ENCODE data around the gene QRICH2. TPM values are rescaled to one million over a fixed set of nuclear protein-coding genes. Genes with fewer than 3 reads are reported as not detected.
"Not testable (repeated sequence)": the region's sequence is repeated elsewhere in the genome, so short reads cannot be mapped to it uniquely, and the experiment has no call there.

The QRICH2 gene
- total RNA-seq, 1 donor from 2014 or later = 2.6 TPM

GRCh38 chr17:76271669-76272540 is 36.2 kb downstream of the QRICH2 start:
- intact Hi-C loops (cut with DNase I) = no loop called here
- DNase-seq (no peak), ATAC-seq (ENCODE audit: poor library complexity) (no peak)

DNA sequence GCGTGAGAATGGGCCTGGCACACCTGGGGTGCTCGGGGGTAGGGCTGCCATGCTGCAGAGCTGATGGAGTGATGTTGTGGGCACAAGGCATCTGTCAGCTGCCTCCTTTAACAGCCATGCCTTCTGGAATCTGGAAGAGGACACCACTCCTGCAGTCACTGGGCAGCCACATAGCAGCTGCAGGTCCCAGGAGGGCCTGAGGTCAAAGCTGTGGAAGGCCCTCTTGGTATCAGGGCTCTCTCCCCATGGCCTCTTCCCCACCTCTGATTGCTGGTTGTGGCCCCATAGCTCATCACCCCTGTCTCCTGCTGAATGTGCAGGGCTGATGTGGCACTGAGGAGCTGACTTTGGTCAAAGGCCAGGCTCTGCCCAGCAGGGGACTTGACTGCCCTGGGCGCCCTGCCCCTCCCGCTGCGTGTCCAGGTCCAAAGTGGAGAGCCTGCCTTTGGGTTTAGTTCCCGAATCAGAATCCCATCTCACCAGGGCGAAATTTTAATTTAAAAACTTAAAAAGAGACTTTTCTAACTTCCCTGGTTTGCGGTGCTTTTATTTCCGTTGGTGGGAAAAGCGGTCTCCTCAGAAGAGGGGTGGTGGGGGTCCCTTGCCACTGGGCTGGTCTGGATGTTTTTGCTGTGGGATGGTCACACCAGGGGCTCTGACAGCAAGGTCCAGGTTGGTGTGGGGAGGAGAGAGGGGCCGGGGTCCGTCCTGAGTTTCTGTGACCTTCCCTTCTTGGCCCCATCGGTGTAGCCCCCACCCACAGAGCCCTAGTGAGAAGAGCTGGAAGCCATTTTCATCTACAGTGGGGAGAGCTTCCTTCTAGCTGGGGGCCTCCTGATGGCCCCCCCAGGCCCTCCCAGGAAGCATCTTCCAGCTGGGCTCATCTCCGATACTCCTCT is 37.1 kb downstream of the QRICH2 start:
- DNase-seq (no peak), ATAC-seq (ENCODE audit: poor library complexity) (no peak)
- intact Hi-C loops (cut with DNase I) = no loop called here

- intact Hi-C loops (cut with DNase I) = no loop called here
- DNase-seq = no peak
Measured at GRCh38 chr17:76270127-76270592, 37.9 kb downstream of the QRICH2 start.

DNA sequence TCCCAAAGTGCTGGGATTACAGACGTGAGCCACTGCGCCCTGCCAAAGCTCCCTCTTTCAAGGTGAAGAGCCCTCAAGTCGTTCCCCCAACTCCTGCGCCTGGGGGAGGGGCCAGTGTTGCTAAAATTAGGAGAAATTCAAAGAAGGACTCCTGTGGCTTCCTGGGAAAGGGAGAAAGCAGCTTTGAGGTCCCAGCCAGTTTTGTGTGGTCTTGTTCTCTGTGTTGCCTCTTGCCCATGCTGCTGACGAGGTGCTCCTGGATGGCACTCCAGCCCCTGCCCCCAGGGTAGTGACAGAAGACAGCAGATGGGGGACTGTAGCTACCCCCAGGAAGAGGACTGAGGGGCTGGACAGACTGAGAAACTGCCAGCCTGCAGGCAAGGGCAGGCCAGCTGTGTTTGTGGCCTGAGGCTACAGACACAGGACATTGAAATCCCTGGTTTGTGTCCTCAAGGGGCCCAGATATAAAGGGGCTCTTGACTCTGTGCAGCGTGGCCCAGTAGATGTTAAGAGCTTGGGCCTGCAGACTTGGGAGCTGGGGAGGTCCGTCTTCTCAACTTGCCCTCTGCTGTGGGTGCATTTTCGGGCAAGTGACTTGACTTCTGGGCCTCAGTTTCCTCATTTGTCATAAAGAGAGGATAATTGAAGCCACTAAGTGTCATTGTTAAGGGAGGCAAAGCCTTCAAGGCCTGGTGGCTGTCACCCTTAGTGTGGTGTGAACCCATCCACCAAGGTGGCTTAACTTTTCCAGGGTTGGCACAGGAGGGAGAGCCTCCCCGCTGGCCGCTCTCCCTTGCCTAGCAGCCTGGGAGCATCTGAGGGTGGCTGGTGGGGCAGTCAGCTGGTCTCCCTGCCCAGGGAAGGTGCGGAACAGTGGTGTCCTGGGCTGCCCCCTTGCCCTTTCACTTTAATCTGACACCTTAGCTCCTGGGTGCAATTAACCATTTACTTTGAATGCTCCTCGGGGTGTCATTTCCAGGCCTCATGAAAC is 38.8 kb downstream of the QRICH2 start:
- ATAC-seq (ENCODE audit: poor library complexity) (no peak), DNase-seq (no peak)
- intact Hi-C loops (cut with DNase I) = no loop called here

More at GRCh38 chr17:76270127-76270592, 37.9 kb downstream of the QRICH2 start:
- no peak for ATAC-seq (ENCODE audit: poor library complexity)

- peak; percentile 22 for ATAC-seq (ENCODE audit: poor library complexity)
- intact Hi-C loops (cut with DNase I) = no loop called here
- peak; percentile 91 for DNase-seq
Measured at GRCh38 chr17:76268015-76268749, 39.9 kb downstream of the QRICH2 start.

GRCh38 chr17:76267581-76268001 is 40.5 kb downstream of the QRICH2 start:
- DNase-seq; ATAC-seq (ENCODE audit: poor library complexity); intact Hi-C loops (cut with DNase I): not testable (repeated sequence)

DNA sequence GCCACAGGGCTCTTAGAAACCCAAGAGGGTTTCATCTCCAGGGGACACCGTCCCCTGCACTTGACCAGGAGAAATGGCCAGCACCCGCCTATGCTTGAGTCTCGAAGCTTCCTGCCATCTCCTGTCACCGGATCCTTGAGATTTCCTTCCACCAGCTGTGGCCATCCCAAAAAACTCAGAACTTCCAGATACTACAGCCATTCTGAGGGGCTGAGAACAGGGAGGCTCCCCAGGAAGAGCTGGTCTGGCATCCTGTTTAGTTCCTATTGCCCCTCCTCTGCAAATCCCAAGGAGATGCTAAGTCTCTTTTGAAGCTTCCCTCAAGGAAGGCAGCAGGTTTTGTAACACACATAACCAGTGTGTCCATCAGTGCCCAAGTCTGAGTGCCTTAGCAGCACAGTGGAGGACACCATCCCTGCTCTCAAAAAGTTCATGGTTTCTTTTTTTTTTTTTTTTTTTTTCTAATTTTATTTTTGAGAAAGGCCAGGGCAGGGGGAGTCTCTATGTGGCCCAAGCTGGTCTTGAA is 41.0 kb downstream of the QRICH2 start:
- DNase-seq (no peak), ATAC-seq (ENCODE audit: poor library complexity) (no peak)
- intact Hi-C loops (cut with DNase I) = no loop called here

DNA sequence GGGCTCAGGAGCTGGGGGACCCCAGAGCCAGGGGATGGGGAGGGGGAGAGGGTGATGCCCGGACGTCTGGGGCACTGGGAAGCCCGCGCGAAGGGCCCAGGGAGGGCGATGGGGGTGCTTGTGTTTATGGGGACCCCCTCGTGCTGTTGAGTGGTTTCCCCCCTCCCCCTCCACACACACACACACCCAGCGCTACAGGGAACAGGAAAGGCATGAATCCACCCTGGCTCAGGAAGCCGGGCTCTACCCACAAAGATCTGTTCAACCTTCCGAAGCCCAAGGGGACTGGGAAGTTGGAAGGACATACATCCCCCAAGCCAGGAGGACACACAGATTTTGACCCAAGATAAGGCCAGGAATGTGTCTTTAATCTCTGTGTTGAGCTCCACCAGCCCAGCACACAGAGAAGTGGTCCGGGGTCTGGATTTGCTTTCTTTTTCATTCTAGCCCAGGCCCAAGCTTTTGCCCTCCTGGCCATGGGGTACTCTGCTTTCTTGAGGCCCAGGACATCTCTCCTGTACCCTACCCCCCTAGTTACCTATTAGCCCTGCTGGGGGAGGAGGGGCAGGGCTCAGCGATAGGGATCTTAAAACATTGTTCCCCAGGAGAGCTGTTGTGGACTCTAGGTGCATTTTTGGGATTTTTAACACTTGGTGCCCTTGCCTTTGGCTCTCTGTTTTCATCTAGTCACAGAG is 41.7 kb downstream of the QRICH2 start:
- ATAC-seq (ENCODE audit: poor library complexity) = no peak
- intact Hi-C loops (cut with DNase I) = no loop called here
- no peak for DNase-seq

DNA sequence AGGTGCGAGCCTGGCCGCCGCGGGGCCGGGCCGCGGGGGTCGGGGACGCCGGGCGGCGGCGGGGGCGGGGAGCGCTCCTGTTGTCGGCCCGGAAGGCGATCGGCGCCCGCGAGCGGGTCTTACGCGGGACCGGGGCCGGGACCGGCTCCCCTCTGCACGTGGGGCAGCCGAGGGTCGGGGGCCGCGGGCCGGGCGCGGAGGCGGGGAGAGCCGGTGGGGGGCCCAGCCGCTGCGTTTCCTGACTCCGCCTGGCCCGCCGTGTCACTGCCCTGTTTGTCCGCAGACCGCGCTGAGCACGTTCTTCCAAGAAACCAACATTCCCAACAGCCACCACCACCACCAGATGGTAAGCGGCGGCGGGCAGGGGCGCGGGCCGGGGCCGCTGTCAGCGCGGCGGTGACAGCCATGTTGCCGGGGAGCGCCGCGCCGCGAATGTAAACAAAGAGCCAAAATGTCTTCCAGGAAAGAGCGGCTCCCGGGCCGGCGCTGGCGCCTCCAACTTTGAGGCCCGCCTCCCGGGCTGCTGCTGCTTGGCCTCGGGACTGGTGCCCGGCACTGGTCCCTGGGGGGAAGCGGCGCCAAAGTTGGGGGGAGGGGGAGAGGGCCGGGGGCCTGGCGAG is 42.3 kb downstream of the QRICH2 start:
- intact Hi-C loops (cut with DNase I) = no loop called here
- DNase-seq = peak; percentile 86
- peak; percentile 23 for ATAC-seq (ENCODE audit: poor library complexity)

- intact Hi-C loops (cut with DNase I) = no loop called here
- ATAC-seq (ENCODE audit: poor library complexity) (peak; percentile 94), DNase-seq (peak; percentile 100)
Measured at GRCh38 chr17:76264755-76265623, 43.1 kb downstream of the QRICH2 start, which contains the start of gene UBALD2. Gene UBALD2 (plus strand): TSS chr17:76265348. CDS start chr17:76265506, 158 bp downstream.

DNA sequence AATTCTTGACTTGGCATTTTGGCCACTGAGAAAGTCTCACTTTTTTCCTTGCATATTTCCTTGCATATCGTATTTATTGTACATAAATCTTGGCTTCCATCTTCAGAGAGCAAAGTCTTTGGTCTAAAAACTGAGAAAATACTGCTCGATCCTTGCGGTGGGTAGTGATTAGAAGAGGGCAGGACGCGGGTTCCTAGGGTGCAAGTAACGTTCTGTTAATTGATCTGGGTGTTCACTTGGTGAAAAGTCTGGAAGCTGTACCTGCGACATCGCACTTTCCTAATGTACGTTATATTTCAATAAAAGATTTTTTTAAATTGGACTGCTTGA is 43.7 kb downstream of the QRICH2 start:
- ATAC-seq (ENCODE audit: poor library complexity) = no peak
- intact Hi-C loops (cut with DNase I) = no loop called here
- no peak for DNase-seq

GRCh38 chr17:76263896-76264295 is 44.2 kb downstream of the QRICH2 start:
- ATAC-seq (ENCODE audit: poor library complexity) (no peak), DNase-seq (no peak)
- intact Hi-C loops (cut with DNase I) = no loop called here

- intact Hi-C loops (cut with DNase I) = no loop called here
- ATAC-seq (ENCODE audit: poor library complexity) (no peak), DNase-seq (peak; percentile 40)
Measured at GRCh38 chr17:76262732-76263344, 45.2 kb downstream of the QRICH2 start.

DNA sequence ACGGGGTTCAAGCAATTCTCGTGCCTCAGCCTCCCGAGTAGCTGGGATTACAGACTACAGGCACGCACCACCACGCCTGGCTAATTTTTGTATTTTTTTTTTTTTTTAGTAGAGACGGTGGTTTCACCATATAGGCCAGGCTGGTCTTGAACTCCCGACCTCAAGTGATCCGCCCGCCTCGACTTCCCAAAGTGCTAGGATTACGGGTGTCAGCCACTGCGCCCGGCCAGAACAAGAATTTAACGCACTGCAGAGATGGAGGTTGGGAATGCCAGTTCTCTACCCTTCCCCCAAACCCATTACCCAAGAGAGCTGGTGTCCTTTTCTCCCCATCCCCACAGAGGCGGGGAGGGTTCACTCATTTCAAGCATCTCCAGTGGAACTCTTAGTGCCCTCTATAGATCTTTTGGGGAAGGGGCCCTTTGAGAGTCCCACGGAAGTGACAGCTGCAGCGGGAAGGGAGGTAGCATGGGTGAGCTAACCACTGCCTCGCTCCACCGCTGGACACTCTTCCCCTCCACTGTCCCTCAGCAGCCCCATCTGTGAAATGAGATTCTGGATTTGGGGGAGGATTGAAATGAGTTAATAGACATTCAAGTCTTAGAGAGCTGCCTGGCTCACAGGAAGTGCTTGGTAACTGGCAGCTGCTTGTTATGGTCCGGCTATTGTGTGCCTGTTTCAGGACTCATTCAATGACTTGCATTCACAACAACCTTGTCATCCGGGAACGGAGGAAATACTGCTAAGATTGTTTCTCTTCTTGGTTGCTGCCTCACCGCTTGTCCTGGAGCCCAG is 46.5 kb downstream of the QRICH2 start:
- ATAC-seq (ENCODE audit: poor library complexity) (no peak), DNase-seq (peak; percentile 30)
- intact Hi-C loops (cut with DNase I) = no loop called here

Data from Right ventricle myocardium superior (tissue), 1 donor.